Measurements from ENCODE around the gene GTF2IRD1.

GRCh38 chr7:74449144-74449543, 4.6 kb upstream of the GTF2IRD1 start:
- no peak for TF ChIP-seq CTCF (IDR thresholded peaks at IDR 0.05)
- TF ChIP-seq TCF7L2 (IDR thresholded peaks at IDR 0.05; ENCODE audit: low read depth, low read length) = no peak
- TF ChIP-seq REST (IDR thresholded peaks at IDR 0.05; ENCODE audit: insufficient read depth in 1 of 2, low read depth in 2 of 2, low read length in 1 of 2) = no peak
- no peak for TF ChIP-seq POLR2AphosphoS5 (IDR thresholded peaks at IDR 0.05; ENCODE audit: low read depth, low read length)
